Germinal center (tissue), 1 donor: Measurements from ENCODE around the gene MTFP1.
"Not testable (repeated sequence)": the region's sequence is repeated elsewhere in the genome, so short reads cannot be mapped to it uniquely, and the experiment has no call there.

ENCODE experiments used
- DNase-seq: peaks from one replicate; pipeline ENCODE4 v3.0.0; 2012; ENCODE audit warnings: mixed read lengths, low spot score

The MTFP1 gene, protein sequence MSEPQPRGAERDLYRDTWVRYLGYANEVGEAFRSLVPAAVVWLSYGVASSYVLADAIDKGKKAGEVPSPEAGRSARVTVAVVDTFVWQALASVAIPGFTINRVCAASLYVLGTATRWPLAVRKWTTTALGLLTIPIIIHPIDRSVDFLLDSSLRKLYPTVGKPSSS

DNA sequence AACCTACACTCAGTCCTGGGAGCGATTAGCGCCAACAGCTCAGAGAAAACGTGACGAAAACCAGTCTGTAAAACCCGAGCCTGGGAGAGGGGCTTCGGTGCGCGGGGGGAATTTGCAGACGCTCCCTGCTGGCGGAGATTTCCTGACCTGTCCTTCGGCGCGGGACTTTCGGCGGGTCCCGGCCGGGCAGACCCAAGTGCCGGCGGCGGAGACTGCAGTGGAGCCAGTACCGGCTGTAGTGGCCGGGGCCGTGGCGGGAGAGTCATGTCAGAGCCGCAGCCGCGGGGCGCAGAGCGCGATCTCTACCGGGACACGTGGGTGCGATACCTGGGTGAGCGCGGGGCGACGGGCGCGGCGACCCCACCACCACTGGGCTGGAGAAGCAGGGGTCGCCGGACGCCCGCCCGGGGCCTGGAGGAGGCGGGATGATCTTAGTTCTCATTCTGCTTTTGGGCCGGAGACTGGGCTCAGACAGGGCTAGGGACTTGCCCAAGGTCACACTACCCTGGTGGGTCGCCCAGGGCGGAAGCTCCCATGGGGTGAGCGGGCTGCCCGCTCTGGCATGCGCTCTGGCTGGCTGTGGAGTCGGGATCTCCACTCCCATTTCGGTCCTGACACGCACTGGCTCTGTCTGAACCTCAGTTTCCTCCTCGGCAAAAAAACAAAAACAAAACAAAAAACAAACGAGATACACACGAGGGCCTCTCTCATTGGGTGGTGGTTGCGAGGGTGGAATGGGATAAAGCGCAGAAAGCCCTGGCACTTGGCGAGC is at the start of gene MTFP1:
Gene MTFP1, plus strand, starts transcription at position 153 of the 772 bp plus-strand sequence. Its CDS starts 112 bp downstream, at position 265.
- DNase-seq, result peak; percentile 53

- no peak for DNase-seq
Observed at GRCh38 chr22:30380011-30380410, 45.6 kb upstream of the MTFP1 start.

DNA sequence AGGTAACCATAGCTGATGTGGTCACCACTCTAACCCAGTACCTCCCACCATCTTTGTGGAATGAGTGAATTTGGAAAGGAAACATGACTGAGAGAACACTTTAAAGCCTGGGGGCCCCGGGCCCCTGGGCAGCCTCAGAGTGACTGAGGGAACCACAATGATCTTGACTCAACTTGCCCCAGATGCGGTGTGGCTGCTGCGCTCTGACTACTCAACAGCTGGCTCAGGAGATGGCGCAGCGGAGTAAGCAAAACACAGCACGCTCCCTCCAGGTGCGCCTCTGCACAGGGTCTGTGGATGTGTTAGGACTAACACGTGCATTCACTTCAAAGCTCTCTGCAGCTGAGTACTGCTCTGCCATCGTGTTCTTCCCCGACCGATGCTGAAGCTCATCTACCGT is 44.3 kb upstream of the MTFP1 start:
- no peak for DNase-seq

DNA sequence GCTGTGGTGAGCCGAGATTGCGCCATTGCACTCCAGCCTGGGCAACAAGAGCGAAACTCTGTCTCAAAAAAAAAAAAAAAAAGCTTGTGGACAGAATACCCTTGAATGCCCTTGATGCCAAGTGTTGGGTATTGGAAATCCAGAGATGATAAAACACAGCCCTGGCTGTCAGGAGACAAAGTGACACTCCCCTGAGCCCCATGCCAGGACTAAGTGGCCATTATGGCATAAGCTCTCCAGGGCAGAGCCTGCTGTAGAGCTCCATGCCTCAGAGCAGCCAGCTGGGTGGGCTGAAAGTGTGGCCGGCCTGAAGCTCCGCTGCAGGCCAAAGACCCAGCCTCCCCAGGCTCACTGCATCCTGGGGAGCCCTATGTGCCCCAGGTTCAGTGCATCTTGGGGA is 43.2 kb upstream of the MTFP1 start:
- DNase-seq, result no peak

- no peak for DNase-seq
Observed at GRCh38 chr22:30383061-30383460, 42.5 kb upstream of the MTFP1 start.

DNA sequence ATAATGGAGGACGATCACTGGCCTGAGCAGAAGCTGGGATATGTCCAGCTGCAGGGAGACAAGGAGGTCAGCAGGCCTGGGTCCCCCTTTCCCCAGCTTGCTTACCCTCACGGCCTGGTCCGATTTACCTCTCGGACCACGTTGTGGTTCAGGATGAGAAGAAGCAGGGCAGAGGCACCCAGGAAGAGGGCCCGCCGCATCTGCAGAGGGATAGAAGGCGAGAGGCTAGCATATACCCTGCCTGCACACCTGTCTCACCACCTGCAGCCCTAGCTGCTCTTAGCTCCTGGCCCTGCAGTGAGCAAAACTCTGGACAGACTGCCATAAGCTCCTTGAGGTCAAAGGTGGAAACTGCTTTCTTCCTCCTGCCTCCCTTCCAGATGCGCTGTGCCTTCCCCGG is 39.6 kb upstream of the MTFP1 start:
- DNase-seq, result no peak

DNA sequence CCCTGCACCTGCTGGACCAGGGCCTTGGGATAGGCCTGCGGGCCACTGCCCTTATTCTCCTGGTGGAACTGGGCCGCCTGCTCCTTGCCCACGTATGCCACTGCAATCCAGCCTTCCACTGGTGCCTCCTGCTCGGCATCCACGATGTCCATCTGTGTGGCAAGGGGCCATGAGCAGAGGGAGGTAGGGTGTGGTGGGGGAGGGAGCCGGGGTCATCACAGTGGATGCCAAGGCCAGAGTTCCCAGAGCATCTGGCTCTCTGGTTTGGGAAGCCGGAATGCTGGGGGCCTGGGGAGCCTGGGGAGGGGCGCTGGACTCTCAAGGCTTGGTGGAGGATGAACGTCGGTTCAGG is 39.0 kb upstream of the MTFP1 start:
- DNase-seq, result no peak

GRCh38 chr22:30386960-30387827 is 38.4 kb upstream of the MTFP1 start, which contains the start of gene RNF215:
Gene RNF215 (minus strand): TSS chr22:30387411. CDS start chr22:30387313, 98 bp downstream.
- peak; percentile 93 for DNase-seq

DNA sequence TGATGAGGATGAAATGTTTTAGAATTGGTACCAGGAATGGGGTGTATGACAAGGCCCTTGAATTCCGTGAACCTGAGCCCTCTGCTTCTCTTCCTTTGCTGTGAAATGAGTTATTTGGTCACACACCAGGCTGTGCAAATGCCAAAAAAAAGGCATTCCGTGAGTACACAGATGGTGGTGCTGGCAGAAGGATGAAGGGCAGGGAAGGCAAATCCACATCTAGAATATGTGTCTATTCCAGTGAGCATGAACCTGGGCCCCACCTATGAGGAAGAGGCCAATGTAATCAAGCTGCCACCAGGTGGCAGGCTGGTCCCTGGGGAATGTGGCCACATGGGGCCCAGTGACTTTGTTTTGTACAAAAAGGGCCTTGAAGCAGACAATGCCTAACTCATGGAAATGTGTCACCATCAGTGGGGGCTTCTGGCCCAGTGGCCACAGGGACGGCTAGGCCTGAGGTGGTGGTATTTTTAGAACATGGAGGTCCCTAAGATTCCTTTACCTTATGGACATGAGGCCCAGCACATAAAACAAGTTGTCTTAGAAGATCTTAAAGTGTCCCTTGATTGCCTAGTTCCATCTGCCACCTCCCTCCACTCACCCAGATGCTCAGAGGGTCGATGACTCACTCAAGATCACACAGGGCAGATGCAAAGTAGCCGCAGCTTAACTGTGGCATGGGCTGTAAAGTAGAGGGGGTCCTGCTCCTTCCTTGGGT is 34.4 kb upstream of the MTFP1 start:
- DNase-seq, result peak; percentile 85

- peak; percentile 33 for DNase-seq
Observed at GRCh38 chr22:30392661-30393321, 32.8 kb upstream of the MTFP1 start.

DNA sequence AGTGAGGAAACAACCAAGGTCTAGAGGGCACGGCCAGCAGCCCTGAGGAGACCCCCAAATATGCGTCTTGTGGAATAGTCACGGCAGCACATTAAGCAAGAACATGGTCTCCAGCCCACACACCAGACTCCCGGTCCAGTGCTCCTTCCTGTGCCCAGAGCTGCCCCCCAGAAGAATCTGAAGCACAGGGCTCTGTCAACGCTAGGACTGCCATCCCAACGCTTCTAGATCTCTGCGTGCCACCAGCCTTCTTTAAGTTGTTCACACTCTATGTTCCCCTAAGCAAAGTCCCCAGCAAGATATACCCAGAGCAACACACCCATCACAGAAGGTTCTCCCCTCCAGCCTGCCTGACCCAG is 32.3 kb upstream of the MTFP1 start:
- DNase-seq, result no peak

DNA sequence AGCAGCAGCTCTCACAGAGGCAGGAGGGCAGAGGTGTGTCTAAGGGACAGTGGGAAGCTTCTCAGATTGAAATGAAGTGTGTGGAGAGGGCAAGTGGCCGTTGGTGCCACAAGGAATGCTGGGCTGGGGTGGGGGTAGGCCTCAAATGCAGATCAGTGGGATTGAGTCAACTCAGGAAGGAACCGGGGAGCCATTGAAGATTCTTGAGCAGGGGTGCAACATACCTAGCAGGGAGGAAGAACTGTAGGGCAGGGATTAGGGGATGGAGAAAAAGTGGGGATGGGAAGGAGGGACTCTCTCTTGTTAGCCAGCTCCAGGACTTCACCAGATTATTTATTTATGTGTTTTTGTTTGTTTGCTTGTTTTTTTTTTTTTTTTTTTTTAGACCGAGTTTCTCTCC is 31.7 kb upstream of the MTFP1 start:
- no peak for DNase-seq

- peak; percentile 37 for DNase-seq
Observed at GRCh38 chr22:30396871-30397655, 28.5 kb upstream of the MTFP1 start, which contains the start of gene SEC14L2. Gene SEC14L2 (plus strand): TSS chr22:30397018. CDS start chr22:30397117, 99 bp downstream.

DNA sequence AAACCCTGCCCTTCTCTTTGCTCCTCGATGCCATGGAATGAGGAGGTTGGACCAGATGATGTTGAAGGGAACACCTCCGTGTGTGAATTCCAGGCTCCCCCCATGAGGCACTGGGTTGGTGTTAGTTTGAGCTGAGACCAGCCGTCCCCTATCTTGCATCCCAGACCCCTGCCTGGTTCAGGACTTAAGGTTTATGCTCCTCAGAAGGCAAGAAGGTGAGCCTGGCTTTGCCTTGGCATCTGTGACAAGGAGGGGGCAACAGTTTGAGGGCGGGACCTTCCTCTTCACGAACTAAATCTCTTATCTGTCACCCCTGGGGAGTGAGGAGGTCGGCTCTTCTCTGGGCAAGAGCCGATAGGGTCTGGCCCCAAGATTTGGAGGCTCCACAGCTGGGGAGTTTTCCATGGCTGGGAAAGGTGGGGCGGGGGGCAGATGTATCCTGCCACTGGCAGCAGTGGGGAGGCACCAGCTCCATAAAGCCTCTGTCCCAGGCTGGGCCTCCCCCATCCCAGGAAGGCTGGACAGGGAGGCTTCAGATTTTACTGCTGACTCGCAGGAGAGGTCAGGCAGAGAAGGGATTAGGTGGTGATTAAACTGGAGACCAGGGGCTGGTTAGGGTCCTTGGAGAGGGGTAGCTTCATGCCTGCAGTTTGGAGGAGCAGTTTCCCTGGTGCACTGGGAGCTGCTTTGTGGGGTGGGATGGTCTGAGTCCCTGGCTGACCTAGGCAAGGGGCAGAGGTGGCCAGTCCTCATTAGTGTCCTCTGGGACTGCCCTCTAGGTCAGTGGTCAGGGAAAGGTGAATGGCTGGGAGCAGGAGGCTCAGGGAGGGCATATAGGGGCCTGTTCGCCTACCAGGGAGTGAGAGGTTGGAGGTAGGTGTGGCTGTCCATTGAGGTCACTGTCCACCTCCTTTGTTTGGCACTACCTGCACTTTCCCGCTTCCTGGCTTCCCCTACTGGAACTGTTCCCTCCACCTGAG is 27.6 kb upstream of the MTFP1 start:
- no peak for DNase-seq

DNA sequence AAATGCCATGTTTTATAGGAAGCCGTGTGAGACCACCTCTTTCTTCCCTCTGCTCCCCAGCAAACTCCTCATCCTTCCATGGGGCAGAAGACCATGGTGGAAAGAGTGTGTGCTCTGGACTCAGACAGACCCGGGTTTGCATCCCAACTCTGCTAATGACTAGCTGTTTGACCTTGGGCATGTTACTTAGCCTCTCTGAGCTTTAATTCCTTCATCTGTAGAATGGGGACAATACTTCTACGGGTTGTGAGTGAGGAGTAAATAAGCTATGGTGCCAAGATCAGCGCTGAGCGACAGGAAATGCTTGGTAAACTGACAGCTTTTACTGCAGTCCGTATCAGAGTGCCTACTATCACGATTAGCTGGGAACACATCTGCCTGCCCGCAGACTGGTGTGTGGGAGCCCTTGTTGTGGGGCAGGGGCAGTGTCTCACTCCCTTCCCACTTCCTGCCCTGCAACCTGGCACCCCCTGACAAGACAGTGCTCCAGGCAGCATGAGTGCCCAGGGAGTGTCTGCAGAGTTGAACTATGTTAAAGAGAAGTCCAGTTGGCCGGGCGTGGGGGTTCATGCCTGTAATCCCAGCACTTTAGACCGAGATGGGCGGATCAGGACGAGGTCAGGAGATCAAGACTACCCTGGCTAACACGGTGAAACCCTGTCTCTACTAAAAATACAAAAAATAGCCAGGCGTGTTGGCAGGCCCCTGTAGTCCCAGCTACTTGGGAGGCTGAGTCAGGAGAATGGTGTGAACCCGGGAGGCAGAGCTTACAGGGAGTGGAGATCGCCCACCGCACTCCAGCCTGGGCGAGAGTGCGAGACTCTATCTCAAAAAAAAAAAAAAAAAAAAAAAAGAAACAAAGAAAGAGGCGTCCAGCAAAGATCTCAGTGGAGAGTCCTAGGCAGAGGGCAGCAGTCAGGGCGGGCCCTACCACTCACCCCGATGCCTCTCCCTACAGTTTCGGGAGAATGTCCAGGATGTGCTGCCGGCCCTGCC is 26.6 kb upstream of the MTFP1 start:
- DNase-seq, result no peak

DNA sequence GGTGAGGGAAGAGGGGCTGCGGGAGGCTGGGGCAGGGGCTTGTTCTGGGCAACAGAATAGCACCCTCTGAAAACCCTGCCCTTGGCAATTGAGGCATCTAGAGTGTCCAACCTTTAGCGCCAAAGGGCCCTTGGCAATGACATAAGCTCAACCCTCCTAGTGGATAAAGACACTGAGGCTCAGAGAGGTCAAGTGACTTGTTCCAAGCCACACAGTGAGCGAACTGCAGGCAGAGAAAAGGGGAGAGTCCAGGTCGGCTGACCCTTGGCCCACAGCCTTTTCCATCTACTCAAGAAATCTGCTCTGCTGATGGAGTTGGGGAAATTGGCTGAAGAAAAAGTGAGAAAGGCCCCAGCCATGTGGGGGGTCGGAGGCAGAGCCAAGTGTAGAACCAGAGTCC is 25.9 kb upstream of the MTFP1 start:
- no peak for DNase-seq

GRCh38 chr22:30400159-30400558 is 25.4 kb upstream of the MTFP1 start:
- DNase-seq, result no peak

GRCh38 chr22:30401024-30401423 is 24.5 kb upstream of the MTFP1 start:
- not testable (repeated sequence) for DNase-seq
